ENCODE measurements around the gene GNAZ. TPM values are rescaled to one million over a fixed set of nuclear protein-coding genes. Genes with fewer than 3 reads are reported as not detected.

Gene GNAZ
- total RNA-seq, 1 donor from 2014 or later, result 2.9 TPM

DNA sequence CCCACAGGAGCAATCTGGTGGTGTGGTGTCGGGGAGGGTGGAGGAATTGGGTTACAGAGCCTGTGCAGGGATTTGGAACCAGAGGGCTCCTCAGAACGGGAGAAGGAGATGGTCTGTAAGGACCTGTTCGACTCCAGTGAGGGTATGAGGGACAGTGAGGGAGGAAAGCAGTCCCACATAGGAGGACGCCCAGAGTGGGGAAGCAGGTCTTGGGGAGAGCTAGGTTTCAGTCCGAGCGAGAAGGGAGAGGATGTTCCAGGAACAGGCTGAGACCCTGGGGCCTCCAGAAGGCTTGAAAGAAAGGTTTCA, 32.0 kb upstream of the GNAZ start:
- intact Hi-C loops (cut with micrococcal nuclease), result no loop called here
- no peak for TF ChIP-seq CTCF (IDR thresholded peaks at IDR 0.05; ENCODE audit: borderline replicate concordance)
- Histone ChIP-seq H3K27ac (replicated peaks) (no peak overlapping the region), H3K27me3 (ENCODE audit: low read depth) (peaks cover 63% of the 10 kb centered on the region), H3K4me1 (peaks cover 3% of the 10 kb centered on the region), H3K9me3 (replicated peaks) (no peaks in the 10 kb centered on the region), H3K36me3 (no peaks in the 10 kb centered on the region), H3K4me3 (no peak overlapping the region)
- DNase-seq, result no peak

DNA sequence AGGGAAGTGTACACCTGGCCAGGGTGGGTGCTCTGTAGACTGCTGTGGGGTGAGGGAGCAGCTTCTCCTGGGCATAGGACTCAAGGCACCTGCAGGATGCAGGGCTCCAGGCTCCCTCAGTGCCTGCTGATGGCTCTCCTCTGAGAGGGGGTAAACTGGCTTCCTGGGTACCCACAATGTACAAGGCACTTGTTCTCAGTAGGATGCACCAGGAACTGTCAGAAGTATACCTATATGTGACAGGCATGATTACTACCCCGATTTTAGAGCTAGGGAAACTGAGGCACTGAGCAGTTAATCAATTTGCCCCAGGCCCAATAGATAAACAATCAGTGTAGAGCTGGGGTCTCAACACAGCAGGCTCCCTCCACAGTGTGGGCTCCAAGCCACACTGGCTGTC, 31.4 kb upstream of the GNAZ start:
- Histone ChIP-seq H3K27me3 (ENCODE audit: low read depth) (peaks cover 62% of the 10 kb centered on the region), H3K9me3 (replicated peaks) (no peaks in the 10 kb centered on the region), H3K4me1 (peaks cover 3% of the 10 kb centered on the region), H3K27ac (replicated peaks) (no peak overlapping the region), H3K36me3 (no peaks in the 10 kb centered on the region), H3K4me3 (no peak overlapping the region)
- no peak for TF ChIP-seq CTCF (IDR thresholded peaks at IDR 0.05; ENCODE audit: borderline replicate concordance)
- DNase-seq, result no peak
- intact Hi-C loops (cut with micrococcal nuclease), result no loop called here

GRCh38 chr22:23042179-23042578, 28.1 kb upstream of the GNAZ start:
- intact Hi-C loops (cut with micrococcal nuclease), result no loop called here
- Histone ChIP-seq H3K27ac (replicated peaks) (no peak overlapping the region), H3K36me3 (no peaks in the 10 kb centered on the region), H3K4me1 (no peaks in the 10 kb centered on the region), H3K27me3 (ENCODE audit: low read depth) (peaks cover 37% of the 10 kb centered on the region), H3K4me3 (no peak overlapping the region), H3K9me3 (replicated peaks) (peaks cover 11% of the 10 kb centered on the region)
- no peak for TF ChIP-seq CTCF (IDR thresholded peaks at IDR 0.05; ENCODE audit: borderline replicate concordance)
- DNase-seq, result no peak

GRCh38 chr22:23044570-23044969, 25.7 kb upstream of the GNAZ start:
- Histone ChIP-seq H3K27ac (replicated peaks) (no peak overlapping the region), H3K36me3 (no peaks in the 10 kb centered on the region), H3K4me3 (no peak overlapping the region), H3K27me3 (ENCODE audit: low read depth) (peaks cover 20% of the 10 kb centered on the region), H3K9me3 (replicated peaks) (peaks cover 14% of the 10 kb centered on the region), H3K4me1 (no peaks in the 10 kb centered on the region)
- TF ChIP-seq CTCF (IDR thresholded peaks at IDR 0.05; ENCODE audit: borderline replicate concordance), result no peak
- DNase-seq, result no peak
- intact Hi-C loops (cut with micrococcal nuclease), result no loop called here

GRCh38 chr22:23045461-23045860, 24.9 kb upstream of the GNAZ start:
- intact Hi-C loops (cut with micrococcal nuclease), result no loop called here
- Histone ChIP-seq H3K27ac (replicated peaks) (no peak overlapping the region), H3K4me3 (no peak overlapping the region), H3K4me1 (no peaks in the 10 kb centered on the region), H3K9me3 (replicated peaks) (peaks cover 16% of the 10 kb centered on the region), H3K36me3 (no peaks in the 10 kb centered on the region), H3K27me3 (ENCODE audit: low read depth) (peaks cover 15% of the 10 kb centered on the region)
- no peak for TF ChIP-seq CTCF (IDR thresholded peaks at IDR 0.05; ENCODE audit: borderline replicate concordance)
- no peak for DNase-seq

GRCh38 chr22:23047265-23047664, 23.1 kb upstream of the GNAZ start:
- Histone ChIP-seq H3K4me3 (no peak overlapping the region), H3K36me3 (no peaks in the 10 kb centered on the region), H3K9me3 (replicated peaks) (peaks cover 26% of the 10 kb centered on the region), H3K27me3 (ENCODE audit: low read depth) (peaks cover 13% of the 10 kb centered on the region), H3K4me1 (no peaks in the 10 kb centered on the region), H3K27ac (replicated peaks) (peak overlapping the region; percentile 62)
- DNase-seq, result no peak
- no peak for TF ChIP-seq CTCF (IDR thresholded peaks at IDR 0.05; ENCODE audit: borderline replicate concordance)
- intact Hi-C loops (cut with micrococcal nuclease), result no loop called here
